HepG2 (cell line): ENCODE measurements around the gene ATAD1. TPM values are rescaled to one million over a fixed set of nuclear protein-coding genes. Genes with fewer than 3 reads are reported as not detected.

Experiments used
- ARID2 ChIP-seq: sonication (generic); formaldehyde crosslinking; IDR thresholded peaks from 2 replicates; pipeline ENCODE4 v1.8.1; 2022; ENCODE audit warnings: mild to moderate bottlenecking, missing genetic modification reagents, borderline replicate concordance
- ATF3 ChIP-seq: sonication (generic); formaldehyde crosslinking; IDR thresholded peaks from 2 replicates; pipeline ENCODE4 v1.4.0; 2020; ENCODE audit warnings: missing genetic modification reagents
- ESRRA ChIP-seq: sonication (generic); formaldehyde crosslinking; IDR thresholded peaks from 2 replicates; pipeline ENCODE4 v1.5.1; 2020; ENCODE audit warnings: mild to moderate bottlenecking, low read depth, missing genetic modification reagents
- FOXA3 ChIP-seq: IDR thresholded peaks from 2 replicates; pipeline ENCODE4 v1.6.1; 2016; ENCODE audit warnings: missing genetic modification reagents, missing compliant biosample characterization
- FOXO4 ChIP-seq: sonication (generic); formaldehyde crosslinking; conservative IDR thresholded peaks from 2 replicates; pipeline ENCODE4 v1.8.1; 2023; ENCODE audit warnings: missing genetic modification reagents
- FOXP4 ChIP-seq: sonication (generic); formaldehyde crosslinking; IDR thresholded peaks from 2 replicates; pipeline ENCODE4 v1.4.0; 2020; ENCODE audit warnings: missing genetic modification reagents
- ISX ChIP-seq: sonication (generic); formaldehyde crosslinking; conservative IDR thresholded peaks from 2 replicates; pipeline ENCODE4 v1.5.0; 2020; ENCODE audit warnings: missing genetic modification reagents
- KDM3A ChIP-seq: IDR thresholded peaks from 2 replicates; pipeline ENCODE4 v1.6.1; 2018; ENCODE audit warnings: low read depth, missing compliant biosample characterization
- KDM4B ChIP-seq: sonication (generic); formaldehyde crosslinking; IDR thresholded peaks from 2 replicates; pipeline ENCODE4 v1.4.0; 2020; ENCODE audit warnings: missing genetic modification reagents
- MTERF4 ChIP-seq: sonication (generic); formaldehyde crosslinking; IDR thresholded peaks from 2 replicates; pipeline ENCODE4 v1.8.0; 2023; ENCODE audit warnings: mild to moderate bottlenecking, missing genetic modification reagents
- PHF5A ChIP-seq: IDR thresholded peaks from one replicate; pipeline ENCODE4 v1.6.1; 2018; ENCODE audit warnings: low read depth, missing genetic modification reagents; ENCODE audit not compliant: unreplicated experiment
- SP1 ChIP-seq, 2 experiments: fragments of 450-650 bp in 1 of 2; sonication (generic) in 1 of 2; formaldehyde crosslinking in 1 of 2; IDR thresholded peaks; 2 replicates each; pipeline versions ENCODE4 v1.4.0 to v1.6.1; 2016 to 2020; ENCODE audit warnings: missing genetic modification reagents in 1 of 2
- TERF1 ChIP-seq: sonication (generic); formaldehyde crosslinking; IDR thresholded peaks from 2 replicates; pipeline ENCODE4 v1.8.0; 2022; ENCODE audit warnings: mild to moderate bottlenecking, missing genetic modification reagents, moderate library complexity
- ZFYVE20 ChIP-seq: sonication (generic); formaldehyde crosslinking; IDR thresholded peaks from 2 replicates; pipeline ENCODE4 v1.8.0; 2023; ENCODE audit warnings: low read depth, mild to moderate bottlenecking, moderate library complexity, missing genetic modification reagents, borderline replicate concordance
- ZNF280D ChIP-seq: sonication (generic); formaldehyde crosslinking; IDR thresholded peaks from 2 replicates; pipeline ENCODE4 v1.5.1; 2020; ENCODE audit warnings: mild to moderate bottlenecking, missing genetic modification reagents
- ZNF629 ChIP-seq: sonication (generic); formaldehyde crosslinking; conservative IDR thresholded peaks from 2 replicates; pipeline ENCODE4 v1.5.0; 2020; ENCODE audit warnings: missing genetic modification reagents
- ZSCAN20 ChIP-seq: sonication (generic); formaldehyde crosslinking; IDR thresholded peaks from 2 replicates; pipeline ENCODE4 v1.4.0; 2020; ENCODE audit warnings: missing genetic modification reagents, mild to moderate bottlenecking, borderline replicate concordance
- polyA plus RNA-seq, 8 experiments: library from polyadenylated mRNA; depleted of rRNA in 3 of 8; stranded (reverse) in 7 of 8; unstranded in 1 of 8; fragments of >200 nt; fragmentation: Illumina TruSeq in 4 of 8; extraction: Trizol in 4 of 8; gene quantifications; 2 replicates each; pipeline versions ENCODE4 v1.2.1 to v1.2.3, GENCODE V29; 2011 to 2016; ENCODE audit warnings: low read depth in 4 of 8, missing spikeins in 1 of 8, mixed read lengths in 1 of 8; ENCODE audit not compliant: insufficient read depth in 1 of 8
- total RNA-seq, 5 experiments: library from RNA; depleted of rRNA; stranded (reverse); fragments of >200 nt; fragmentation: Illumina TruSeq; extraction: Trizol; gene quantifications; 2 replicates each; pipeline ENCODE4 v1.2.3, GENCODE V29; 2016; ENCODE audit warnings: low read depth in 1 of 5

Gene ATAD1
- total and polyA plus RNA-seq, 2 of the 13 experiments (the other 11 are each of a cell fraction or from before 2014, with no cell fraction given): 14.9 to 28.2 TPM

GRCh38 chr10:87861953-87862678, 44.1 kb upstream of the ATAD1 start (continued):
- peak; percentile 67; the same call in 1 of the 2 replicates for TF ChIP-seq FOXP4 (CRISPR knock-in tag)
- peak; percentile 86; the same call in 1 of the 2 replicates for TF ChIP-seq ZNF280D (CRISPR knock-in tag)
- TF ChIP-seq PHF5A: peak; percentile 73
- TF ChIP-seq ESRRA (CRISPR knock-in tag): peak; percentile 63; the same call in 1 of the 2 replicates
- TF ChIP-seq FOXA3: peak; percentile 67
- TF ChIP-seq KDM4B (CRISPR knock-in tag): no peak; the same call in 1 of the 2 replicates
- TF ChIP-seq ARID2: peak; percentile 91; the same call in 1 of the 2 replicates
- peak; percentile 99 for TF ChIP-seq KDM3A (CRISPR knock-in tag)
- TF ChIP-seq ZNF629 (CRISPR knock-in tag): peak; percentile 49
- no peak for TF ChIP-seq SP1 (IDR thresholded peaks at IDR 0.05)
- TF ChIP-seq SP1 (CRISPR knock-in tag; IDR thresholded peaks at IDR 0.05): peak; percentile 99
- TF ChIP-seq ISX (CRISPR knock-in tag): 0 out of 2 replicates have a peak, but pooled peaks have one; percentile 69
- TF ChIP-seq ZSCAN20 (CRISPR knock-in tag): peak; percentile 79; the same call in 1 of the 2 replicates
- TF ChIP-seq ZFYVE20 (CRISPR knock-in tag): 0 out of 2 replicates have a peak, but pooled peaks have one; percentile 56
- TF ChIP-seq ATF3: no peak
- TF ChIP-seq FOXO4: no peak
- TF ChIP-seq TERF1 (CRISPR knock-in tag): no peak
- TF ChIP-seq MTERF4: 0 out of 2 replicates have a peak, but pooled peaks have one; percentile 23
